ENCODE data around the gene EYA4. TPM values are rescaled to one million over a fixed set of nuclear protein-coding genes. Genes with fewer than 3 reads are reported as not detected.

EYA4 gene
- total RNA-seq, 4 donors from 2014 or later, result 0.10 to 3.4 (median 0.23) TPM; not detected in 1

DNA sequence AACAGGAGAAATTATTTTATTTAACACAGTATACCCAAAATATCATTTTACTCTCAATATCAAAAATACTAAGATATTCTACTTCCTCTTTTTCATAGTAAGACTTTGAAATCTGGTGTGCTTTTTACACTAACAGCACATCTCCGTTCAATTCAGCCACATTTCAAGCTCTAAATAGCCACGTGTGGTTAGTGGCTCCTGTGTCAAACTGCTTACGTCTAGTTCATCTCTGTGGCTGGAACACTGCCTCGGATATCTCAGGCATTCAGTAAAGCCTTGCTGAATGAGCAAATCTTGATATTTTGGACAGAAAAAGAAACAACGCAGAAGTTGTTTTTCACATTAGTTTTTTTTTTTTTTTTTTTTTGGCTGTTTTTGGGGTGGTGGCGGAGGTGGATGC lies 136.1 kb downstream of the EYA4 start:
- no peak for DNase-seq (ENCODE audit: low spot score in 2 of 2)
- no peaks in the 10 kb centered on the region for H3K4me1 ChIP-seq
- H3K27ac ChIP-seq, result no peak overlapping the region
- no peaks in the 10 kb centered on the region for H3K27me3 ChIP-seq
- H3K4me3 ChIP-seq, result no peak overlapping the region
- H3K36me3 ChIP-seq, result no peaks in the 10 kb centered on the region
- 73% methylated on average over 6 of the region's 6 CpGs for WGBS
- no peaks in the 10 kb centered on the region for H3K9me3 ChIP-seq
- TF ChIP-seq POLR2A (IDR thresholded peaks at IDR 0.05) (no peak), EP300 (IDR thresholded peaks at IDR 0.05) (no peak), POLR2AphosphoS5 (IDR thresholded peaks at IDR 0.05) (no peak)
- TF ChIP-seq, protein P1, sequence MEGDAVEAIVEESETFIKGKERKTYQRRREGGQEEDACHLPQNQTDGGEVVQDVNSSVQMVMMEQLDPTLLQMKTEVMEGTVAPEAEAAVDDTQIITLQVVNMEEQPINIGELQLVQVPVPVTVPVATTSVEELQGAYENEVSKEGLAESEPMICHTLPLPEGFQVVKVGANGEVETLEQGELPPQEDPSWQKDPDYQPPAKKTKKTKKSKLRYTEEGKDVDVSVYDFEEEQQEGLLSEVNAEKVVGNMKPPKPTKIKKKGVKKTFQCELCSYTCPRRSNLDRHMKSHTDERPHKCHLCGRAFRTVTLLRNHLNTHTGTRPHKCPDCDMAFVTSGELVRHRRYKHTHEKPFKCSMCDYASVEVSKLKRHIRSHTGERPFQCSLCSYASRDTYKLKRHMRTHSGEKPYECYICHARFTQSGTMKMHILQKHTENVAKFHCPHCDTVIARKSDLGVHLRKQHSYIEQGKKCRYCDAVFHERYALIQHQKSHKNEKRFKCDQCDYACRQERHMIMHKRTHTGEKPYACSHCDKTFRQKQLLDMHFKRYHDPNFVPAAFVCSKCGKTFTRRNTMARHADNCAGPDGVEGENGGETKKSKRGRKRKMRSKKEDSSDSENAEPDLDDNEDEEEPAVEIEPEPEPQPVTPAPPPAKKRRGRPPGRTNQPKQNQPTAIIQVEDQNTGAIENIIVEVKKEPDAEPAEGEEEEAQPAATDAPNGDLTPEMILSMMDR (IDR thresholded peaks at IDR 0.05), result no peak

DNA sequence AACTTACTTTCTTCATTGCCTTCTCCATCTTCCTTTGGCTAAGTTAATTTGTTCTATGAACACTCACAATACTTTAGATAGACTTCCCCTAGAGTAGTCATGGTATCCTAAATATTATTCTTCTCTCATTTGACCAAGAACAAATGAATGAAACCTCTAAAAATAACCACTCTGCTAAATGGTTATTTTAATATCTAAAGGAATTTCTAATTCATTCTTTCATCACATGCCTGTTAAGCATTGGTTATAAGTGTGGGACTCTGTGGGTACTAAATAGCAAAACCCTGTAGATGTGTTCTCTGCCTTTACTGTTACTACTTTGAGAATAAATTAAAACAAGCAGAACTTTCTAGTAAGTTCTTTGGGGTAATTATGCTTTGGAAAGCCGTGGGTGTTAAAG lies 138.9 kb downstream of the EYA4 start:
- 74% methylated on average over 1 of the region's 1 CpG for WGBS
- H3K4me1 ChIP-seq, result no peaks in the 10 kb centered on the region
- TF ChIP-seq POLR2A (IDR thresholded peaks at IDR 0.05) (no peak), EP300 (IDR thresholded peaks at IDR 0.05) (no peak), POLR2AphosphoS5 (IDR thresholded peaks at IDR 0.05) (no peak)
- TF ChIP-seq, protein P1 (IDR thresholded peaks at IDR 0.05), result no peak

DNA sequence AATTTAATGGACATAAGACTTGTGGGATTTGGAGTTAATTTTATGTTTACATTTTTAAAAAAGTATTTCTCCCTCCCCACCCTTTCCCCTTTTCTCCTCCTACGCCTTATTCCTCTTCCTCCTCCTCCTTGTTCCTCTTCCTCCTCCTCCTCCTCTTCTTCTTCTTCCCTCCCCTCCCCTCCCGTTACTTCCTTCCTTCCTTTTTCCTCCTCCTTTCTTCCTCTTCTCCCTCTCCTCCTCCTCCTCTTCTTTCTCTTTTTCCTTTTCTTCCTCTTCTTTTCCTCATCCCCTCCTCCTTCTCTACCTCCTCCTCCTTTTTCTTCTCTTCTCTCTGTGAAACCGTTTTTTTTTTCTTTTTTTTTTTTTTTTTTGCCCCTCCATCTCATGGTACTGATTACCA lies 139.6 kb downstream of the EYA4 start:
- Histone ChIP-seq H3K4me1 (no peaks in the 10 kb centered on the region), H3K27ac (no peak overlapping the region), H3K27me3 (no peaks in the 10 kb centered on the region), H3K9me3 (no peaks in the 10 kb centered on the region), H3K36me3 (no peaks in the 10 kb centered on the region), H3K4me3 (no peak overlapping the region)
- 72% methylated on average over 3 of the region's 3 CpGs for WGBS
- TF ChIP-seq POLR2AphosphoS5 (IDR thresholded peaks at IDR 0.05), result no peak
- TF ChIP-seq POLR2A (IDR thresholded peaks at IDR 0.05), result no peak
- no peak for TF ChIP-seq EP300 (IDR thresholded peaks at IDR 0.05)
- TF ChIP-seq, protein P1 (IDR thresholded peaks at IDR 0.05), result no peak
- no peak for DNase-seq (ENCODE audit: low spot score in 2 of 2)

More for the DNA sequence above, 138.9 kb downstream of the EYA4 start:
- no peaks in the 10 kb centered on the region for H3K36me3 ChIP-seq
- no peaks in the 10 kb centered on the region for H3K9me3 ChIP-seq
- no peak overlapping the region for H3K27ac ChIP-seq
- H3K4me3 ChIP-seq, result no peak overlapping the region
- DNase-seq (ENCODE audit: low spot score in 2 of 2), result no peak
- no peaks in the 10 kb centered on the region for H3K27me3 ChIP-seq

DNA sequence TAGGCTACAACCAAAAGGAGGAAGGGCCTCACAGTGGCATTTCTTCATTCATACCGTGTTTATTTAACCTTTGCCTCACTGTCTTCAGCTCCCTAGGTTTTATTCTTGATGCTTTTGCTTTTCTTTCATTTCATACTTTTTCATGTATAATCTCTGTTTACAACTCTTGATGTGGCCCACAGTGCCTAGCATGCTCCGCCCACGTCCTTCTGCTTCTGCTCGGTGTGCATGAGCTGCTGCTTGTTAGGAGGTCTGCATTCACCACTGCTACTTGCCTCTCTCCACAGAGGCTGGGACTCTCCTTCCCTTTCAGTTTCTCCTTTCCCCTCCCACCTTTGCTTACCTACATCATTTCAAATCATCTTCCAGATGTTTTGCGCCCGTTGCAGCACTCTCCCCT lies 147.6 kb downstream of the EYA4 start:
- DNase-seq (ENCODE audit: low spot score in 2 of 2), result no peak
- Histone ChIP-seq H3K27me3 (no peaks in the 10 kb centered on the region), H3K36me3 (no peaks in the 10 kb centered on the region), H3K27ac (no peak overlapping the region), H3K9me3 (no peaks in the 10 kb centered on the region), H3K4me1 (no peaks in the 10 kb centered on the region), H3K4me3 (no peak overlapping the region)
- no peak for TF ChIP-seq POLR2AphosphoS5 (IDR thresholded peaks at IDR 0.05)
- TF ChIP-seq, protein P1 (IDR thresholded peaks at IDR 0.05), result no peak
- TF ChIP-seq POLR2A (IDR thresholded peaks at IDR 0.05), result no peak
- WGBS, result 86% methylated on average over 6 of the region's 6 CpGs

DNA sequence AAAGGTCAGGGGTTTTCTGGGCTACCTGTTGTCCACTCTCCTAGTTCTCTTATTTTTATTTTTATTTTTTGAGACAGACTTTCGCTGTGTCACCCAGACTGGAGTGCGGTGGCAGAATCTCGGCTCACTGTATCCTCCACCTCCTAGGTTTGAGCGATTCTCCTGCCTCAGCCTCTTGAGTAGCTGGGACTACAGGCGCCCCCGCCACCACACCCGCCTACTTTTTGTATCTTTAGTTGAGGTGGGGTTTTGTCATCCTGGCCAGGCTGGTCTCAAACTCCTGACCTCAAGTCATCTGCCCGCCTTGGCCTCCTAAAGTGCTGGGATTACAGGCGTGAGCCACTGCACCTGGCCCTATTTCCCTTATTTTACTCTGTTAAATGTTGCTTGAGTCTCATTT lies 149.0 kb downstream of the EYA4 start:
- H3K9me3 ChIP-seq, result no peaks in the 10 kb centered on the region
- no peak for TF ChIP-seq EP300 (IDR thresholded peaks at IDR 0.05)
- TF ChIP-seq POLR2AphosphoS5 (IDR thresholded peaks at IDR 0.05), result no peak
- no peak for TF ChIP-seq POLR2A (IDR thresholded peaks at IDR 0.05)
- TF ChIP-seq, protein P1 (IDR thresholded peaks at IDR 0.05), result no peak
- H3K4me1 ChIP-seq, result no peaks in the 10 kb centered on the region
- DNase-seq (ENCODE audit: low spot score in 2 of 2), result no peak
- 93% methylated on average over 9 of the region's 9 CpGs for WGBS
- no peak overlapping the region for H3K27ac ChIP-seq
- H3K36me3 ChIP-seq, result no peaks in the 10 kb centered on the region
- H3K4me3 ChIP-seq, result no peak overlapping the region
- H3K27me3 ChIP-seq, result no peaks in the 10 kb centered on the region
